Measurements from ENCODE around the gene ANO9. TPM values are rescaled to one million over a fixed set of nuclear protein-coding genes. Genes with fewer than 3 reads are reported as not detected.

The ANO9 gene
- total RNA-seq, 2 donors from 2014 or later = 0.11 to 0.75 TPM

GRCh38 chr11:375065-376025, 66.5 kb downstream of the ANO9 start:
- no peak for TF ChIP-seq CTCF (IDR thresholded peaks at IDR 0.05)
- H3K27me3 ChIP-seq = peaks cover 0 to under 1% of the 10 kb centered on the region in 2 donors
- no peak for DNase-seq (ENCODE audit: low spot score)
- H3K4me1 ChIP-seq = no peaks in the 10 kb centered on the region
- H3K4me3 ChIP-seq = no peak overlapping the region
- H3K9me3 ChIP-seq = no peaks in the 10 kb centered on the region
- H3K27ac ChIP-seq = no peak overlapping the region
- H3K36me3 ChIP-seq = no peaks in the 10 kb centered on the region

GRCh38 chr11:373716-374551, 67.9 kb downstream of the ANO9 start:
- peaks cover 0 to 1% of the 10 kb centered on the region in 2 donors for H3K4me1 ChIP-seq
- no peaks in the 10 kb centered on the region for H3K9me3 ChIP-seq
- no peak for DNase-seq (ENCODE audit: low spot score)
- peaks cover 0 to 4% of the 10 kb centered on the region in 2 donors for H3K27me3 ChIP-seq
- no peak overlapping the region for H3K27ac ChIP-seq
- no peaks in the 10 kb centered on the region for H3K36me3 ChIP-seq
- H3K4me3 ChIP-seq = no peak overlapping the region
- TF ChIP-seq CTCF (IDR thresholded peaks at IDR 0.05) = no peak

GRCh38 chr11:372809-373715, 68.7 kb downstream of the ANO9 start:
- Histone ChIP-seq H3K36me3 (no peaks in the 10 kb centered on the region), H3K4me3 (no peak overlapping the region), H3K9me3 (no peaks in the 10 kb centered on the region), H3K4me1 (peaks cover 0 to 10% of the 10 kb centered on the region in 2 donors), H3K27me3 (peaks cover 0 to 10% of the 10 kb centered on the region in 2 donors), H3K27ac (no peak overlapping the region)
- no peak for TF ChIP-seq CTCF (IDR thresholded peaks at IDR 0.05)
- DNase-seq (ENCODE audit: low spot score) = no peak

- H3K4me1 ChIP-seq = peaks cover 0 to 10% of the 10 kb centered on the region in 2 donors
- no peak overlapping the region for H3K4me3 ChIP-seq
- no peak overlapping the region for H3K27ac ChIP-seq
- TF ChIP-seq CTCF (IDR thresholded peaks at IDR 0.05) = no peak
- no peaks in the 10 kb centered on the region for H3K9me3 ChIP-seq
- peaks cover 0 to 17% of the 10 kb centered on the region in 2 donors for H3K27me3 ChIP-seq
- H3K36me3 ChIP-seq = no peaks in the 10 kb centered on the region
- DNase-seq (ENCODE audit: low spot score) = no peak
Observed at GRCh38 chr11:371716-372590, 69.9 kb downstream of the ANO9 start.

All from right atrium auricular region (tissue), 2 donors.